Cardiac muscle cell (in vitro differentiated cells and primary cell): Measurements from ENCODE around the gene ATP13A1. TPM values are rescaled to one million over a fixed set of nuclear protein-coding genes. Genes with fewer than 3 reads are reported as not detected.

Source experiments
- DNase-seq, 2 donors: peaks; one replicate each; pipeline versions ENCODE4 v3.0.0 to v3.0.0-alpha.2; 2010 to 2017; ENCODE audit warnings: low read depth in 1 of 2, low spot score in 1 of 2
- H3K27ac ChIP-seq: fragments of 200-600 bp; sonication (generic); 2 replicates; pipeline ENCODE4 v1.5.1; 2016
- H3K27me3 ChIP-seq: fragments of 200-600 bp; sonication (generic); 2 replicates; pipeline ENCODE4 v1.6.0; 2016; ENCODE audit warnings: control low read depth
- H3K36me3 ChIP-seq: fragments of 200-600 bp; sonication (generic); 2 replicates; pipeline ENCODE4 v1.5.1; 2016; ENCODE audit warnings: control low read depth
- H3K4me1 ChIP-seq: fragments of 200-600 bp; sonication (generic); 2 replicates; pipeline ENCODE4 v1.8.1; 2017; ENCODE audit warnings: low read depth, mild to moderate bottlenecking, mixed run types
- H3K4me3 ChIP-seq: fragments of 200-600 bp; sonication (generic); 2 replicates; pipeline ENCODE4 v1.5.1; 2016; ENCODE audit warnings: mild to moderate bottlenecking
- H3K9me3 ChIP-seq: fragments of 200-600 bp; sonication (generic); 2 replicates; pipeline ENCODE4 v1.5.1; 2017; ENCODE audit warnings: low read depth, mild to moderate bottlenecking, control low read depth
- polyA plus RNA-seq: library from polyadenylated mRNA; unstranded; fragments of >200 nt; fragmentation: Nextera tagmentation; extraction: Ambion mirVana; gene quantifications from 2 replicates; pipeline ENCODE4 v1.2.1, GENCODE V29; 2016
- total RNA-seq: library from RNA; depleted of rRNA; stranded (reverse); fragments of >200 nt; gene quantifications from 2 replicates; pipeline ENCODE4 v1.2.3, GENCODE V29; 2016
- TF ChIP-seq, protein P1 (sequence below): IDR thresholded peaks from 2 replicates; pipeline ENCODE4 v1.5.1; 2012; ENCODE audit warnings: low read depth, mild to moderate bottlenecking, low read length

ATP13A1 gene
- total and polyA plus RNA-seq, 2 experiments from 2014 or later = 58.0 to 216 TPM

DNA sequence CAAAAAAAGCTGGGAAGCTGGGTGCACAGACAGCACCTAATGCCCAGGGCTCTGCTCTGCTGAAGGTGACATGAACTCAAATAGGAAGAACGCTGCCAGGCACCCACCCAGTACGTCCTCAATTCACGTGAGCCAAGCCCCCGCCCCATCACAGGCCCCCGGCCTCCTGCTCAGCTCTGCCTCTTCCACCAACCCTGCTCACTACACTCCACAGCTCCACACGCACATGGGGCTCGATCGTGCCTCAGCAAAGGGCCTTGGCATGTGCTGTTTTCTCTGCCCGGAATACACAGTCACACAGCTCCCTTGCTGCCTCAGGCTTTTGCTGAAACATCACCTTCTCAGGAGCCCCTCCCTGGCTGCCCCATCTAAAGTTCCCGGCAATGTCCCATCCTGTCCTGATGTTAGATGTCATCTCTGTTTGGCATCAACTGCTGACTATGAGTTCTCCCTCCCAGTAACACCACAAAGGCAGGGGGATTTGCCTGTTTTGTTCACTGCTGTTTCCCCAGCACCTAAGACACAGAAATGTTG is 2.3 kb downstream of the ATP13A1 start:
- Histone ChIP-seq H3K4me1 (peaks cover 4% of the 10 kb centered on the region), H3K27ac (no peak overlapping the region), H3K9me3 (no peaks in the 10 kb centered on the region), H3K36me3 (peaks cover 12% of the 10 kb centered on the region), H3K27me3 (no peaks in the 10 kb centered on the region), H3K4me3 (no peak overlapping the region)
- TF ChIP-seq, protein P1, sequence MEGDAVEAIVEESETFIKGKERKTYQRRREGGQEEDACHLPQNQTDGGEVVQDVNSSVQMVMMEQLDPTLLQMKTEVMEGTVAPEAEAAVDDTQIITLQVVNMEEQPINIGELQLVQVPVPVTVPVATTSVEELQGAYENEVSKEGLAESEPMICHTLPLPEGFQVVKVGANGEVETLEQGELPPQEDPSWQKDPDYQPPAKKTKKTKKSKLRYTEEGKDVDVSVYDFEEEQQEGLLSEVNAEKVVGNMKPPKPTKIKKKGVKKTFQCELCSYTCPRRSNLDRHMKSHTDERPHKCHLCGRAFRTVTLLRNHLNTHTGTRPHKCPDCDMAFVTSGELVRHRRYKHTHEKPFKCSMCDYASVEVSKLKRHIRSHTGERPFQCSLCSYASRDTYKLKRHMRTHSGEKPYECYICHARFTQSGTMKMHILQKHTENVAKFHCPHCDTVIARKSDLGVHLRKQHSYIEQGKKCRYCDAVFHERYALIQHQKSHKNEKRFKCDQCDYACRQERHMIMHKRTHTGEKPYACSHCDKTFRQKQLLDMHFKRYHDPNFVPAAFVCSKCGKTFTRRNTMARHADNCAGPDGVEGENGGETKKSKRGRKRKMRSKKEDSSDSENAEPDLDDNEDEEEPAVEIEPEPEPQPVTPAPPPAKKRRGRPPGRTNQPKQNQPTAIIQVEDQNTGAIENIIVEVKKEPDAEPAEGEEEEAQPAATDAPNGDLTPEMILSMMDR = no peak
- no peak for DNase-seq

DNA sequence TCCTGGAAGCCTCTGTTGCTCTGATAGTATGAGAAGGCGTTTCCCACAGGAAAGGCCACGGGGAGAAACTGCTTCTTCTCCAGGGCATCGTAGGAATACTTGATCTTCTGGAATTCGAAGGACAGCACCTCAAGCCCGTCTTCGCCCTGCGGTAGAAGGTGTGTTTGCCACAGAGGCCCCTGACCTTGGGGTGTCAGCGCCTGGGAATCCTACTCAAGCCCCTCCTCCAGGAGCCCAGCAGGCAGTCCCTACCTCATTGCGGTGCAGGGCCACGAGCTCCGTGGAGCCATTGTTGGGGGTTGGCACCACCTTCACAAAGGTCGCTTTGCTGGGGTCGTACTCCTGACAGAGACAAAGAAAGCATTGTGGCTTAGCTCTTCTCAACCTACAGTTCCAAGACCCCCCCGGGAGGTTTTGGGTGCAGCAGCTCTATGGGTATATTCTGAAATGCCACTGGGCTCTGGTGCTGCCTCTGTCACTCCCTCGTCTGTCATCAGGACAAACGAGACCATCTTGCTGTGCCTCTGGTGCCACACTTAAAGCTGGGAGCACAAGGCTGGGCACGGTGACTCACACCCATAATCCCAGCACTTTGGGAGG is 3.7 kb downstream of the ATP13A1 start:
- Histone ChIP-seq H3K27me3 (no peaks in the 10 kb centered on the region), H3K4me3 (no peak overlapping the region)

DNA sequence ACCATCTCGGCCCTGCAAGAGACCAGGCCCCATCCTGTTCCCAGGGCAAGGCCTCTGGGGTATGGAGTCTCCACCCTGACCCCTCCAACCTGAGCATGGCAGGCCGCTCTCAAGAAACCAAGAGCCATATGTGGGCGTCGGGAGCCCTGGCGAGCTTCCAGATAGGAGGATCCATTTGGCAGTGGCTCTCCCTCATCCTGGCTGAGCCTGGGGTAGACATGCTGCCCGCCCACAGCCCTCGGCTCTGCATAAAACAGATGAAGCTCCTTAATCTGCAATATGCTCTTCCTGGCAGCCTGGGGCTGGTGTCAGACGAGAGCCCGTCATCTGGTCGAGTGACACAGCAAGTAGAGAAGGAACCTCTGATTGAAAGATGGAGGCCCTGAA is 6.1 kb downstream of the ATP13A1 start:
- DNase-seq = peak in 1 of 2 donors; percentile 14
- H3K27ac ChIP-seq = no peak overlapping the region
- no peaks in the 10 kb centered on the region for H3K27me3 ChIP-seq
- H3K4me3 ChIP-seq = no peak overlapping the region
- no peaks in the 10 kb centered on the region for H3K9me3 ChIP-seq
- TF ChIP-seq, protein P1 = no peak
- H3K36me3 ChIP-seq = peaks cover 37% of the 10 kb centered on the region
- peaks cover 1% of the 10 kb centered on the region for H3K4me1 ChIP-seq

More for the DNA sequence above, 3.7 kb downstream of the ATP13A1 start:
- no peak overlapping the region for H3K27ac ChIP-seq
- H3K4me1 ChIP-seq = peaks cover 4% of the 10 kb centered on the region
- H3K9me3 ChIP-seq = no peaks in the 10 kb centered on the region
- DNase-seq = no peak
- TF ChIP-seq, protein P1 = no peak
- peaks cover 23% of the 10 kb centered on the region for H3K36me3 ChIP-seq

DNA sequence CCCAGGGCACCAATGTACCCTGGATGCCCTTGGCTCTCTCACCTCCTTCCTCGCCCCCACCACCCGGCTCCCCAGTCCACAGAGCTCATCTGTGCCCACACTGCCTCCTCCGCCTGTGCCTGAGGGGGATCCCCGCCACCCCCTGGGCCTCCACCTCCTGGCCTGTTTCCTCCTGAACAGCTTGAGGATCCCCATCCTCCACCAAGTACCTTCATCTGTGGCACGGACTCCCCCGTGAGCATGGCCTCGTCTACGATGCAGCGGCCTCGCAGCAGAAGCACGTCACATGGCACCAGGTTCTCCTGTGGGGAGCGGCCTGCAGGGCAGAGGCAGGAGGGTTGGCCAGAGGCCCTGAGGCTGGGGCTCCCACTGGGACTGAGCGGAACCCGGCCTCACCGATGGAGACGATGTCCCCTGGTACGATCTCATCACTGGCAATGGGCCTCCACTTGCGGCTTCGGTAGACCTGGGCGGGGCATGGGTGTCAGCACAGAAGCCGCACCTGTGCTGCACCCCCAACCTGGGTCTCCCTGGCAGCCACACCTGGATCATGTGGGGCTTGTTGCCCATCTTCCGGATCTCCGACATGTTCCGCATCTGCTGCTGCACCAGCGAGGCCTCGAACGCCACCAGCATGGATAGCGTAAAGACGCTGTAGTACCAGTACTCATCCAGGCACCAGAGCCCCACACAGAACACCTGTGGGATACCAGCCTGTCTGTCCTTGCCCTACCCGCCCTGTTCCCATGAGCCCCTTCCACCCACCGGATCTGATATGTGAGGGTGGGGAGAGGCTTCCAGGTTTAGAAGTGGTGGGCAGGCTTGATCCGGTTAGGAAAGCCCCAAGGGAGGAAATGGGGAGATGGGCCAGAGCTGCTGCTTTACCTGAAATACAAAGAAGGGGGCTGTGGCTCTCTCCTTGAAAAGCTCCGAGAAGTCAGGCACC is 6.8 kb downstream of the ATP13A1 start:
- peaks cover 37% of the 10 kb centered on the region for H3K36me3 ChIP-seq
- DNase-seq = no peak

DNA sequence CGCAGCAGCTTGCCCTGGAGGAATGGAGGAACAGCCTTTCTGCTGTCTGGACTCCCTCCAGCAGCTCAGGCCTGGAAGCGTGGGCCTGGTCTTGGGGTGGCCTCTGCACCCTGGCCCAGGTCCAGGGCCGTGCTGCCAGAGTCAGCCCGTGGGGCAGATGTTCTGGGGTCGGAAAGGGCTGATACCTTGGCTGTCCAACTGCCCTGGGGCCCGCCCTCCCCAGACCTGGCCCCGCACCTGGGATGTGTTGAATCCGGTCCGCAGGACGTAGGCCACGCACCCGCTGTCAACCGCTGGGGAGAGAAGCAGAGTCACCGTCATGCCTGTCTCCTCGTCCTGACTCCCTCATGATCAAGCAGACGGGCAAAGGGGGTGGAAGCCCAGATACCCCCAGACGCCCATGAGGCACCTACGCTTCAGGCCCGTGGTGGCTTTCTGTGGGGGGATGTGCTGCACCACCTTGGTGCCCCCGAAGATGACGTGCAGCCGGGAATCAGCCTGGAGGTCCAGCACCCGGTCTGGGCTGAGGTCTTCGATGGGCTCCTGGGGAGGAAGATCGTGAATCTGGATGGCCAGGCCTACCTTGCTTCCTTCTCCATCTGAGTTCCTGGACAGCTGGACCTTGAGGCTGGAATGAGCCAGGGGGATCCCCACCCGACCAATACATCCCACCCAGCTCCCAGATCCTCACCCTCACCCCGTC is 7.7 kb downstream of the ATP13A1 start:
- TF ChIP-seq, protein P1 = no peak
- H3K4me3 ChIP-seq = no peak overlapping the region
- no peak for DNase-seq
- no peaks in the 10 kb centered on the region for H3K27me3 ChIP-seq
- no peaks in the 10 kb centered on the region for H3K9me3 ChIP-seq
- H3K36me3 ChIP-seq = peaks cover 42% of the 10 kb centered on the region
- no peaks in the 10 kb centered on the region for H3K4me1 ChIP-seq
- no peak overlapping the region for H3K27ac ChIP-seq

More for the DNA sequence above, 6.8 kb downstream of the ATP13A1 start:
- H3K4me3 ChIP-seq = no peak overlapping the region
- H3K4me1 ChIP-seq = no peaks in the 10 kb centered on the region
- H3K27ac ChIP-seq = no peak overlapping the region
- TF ChIP-seq, protein P1 = no peak
- no peaks in the 10 kb centered on the region for H3K9me3 ChIP-seq
- H3K27me3 ChIP-seq = no peaks in the 10 kb centered on the region
